Hepatocyte (in vitro differentiated cells): ENCODE results near the gene TLR8.

ENCODE experiments used
- EZH2 ChIP-seq: fragments of 200-600 bp; sonication (generic); IDR thresholded peaks from 2 replicates; pipeline ENCODE4 v1.6.1; 2016; ENCODE audit warnings: antibody characterized with exemption, mild to moderate bottlenecking, borderline replicate concordance
- EZH2phosphoT487 ChIP-seq: fragments of 200-600 bp; sonication (generic); IDR thresholded peaks from one replicate; pipeline ENCODE4 v1.6.1; 2018; ENCODE audit warnings: antibody characterized with exemption, mild to moderate bottlenecking, low read depth, moderate library complexity; ENCODE audit not compliant: unreplicated experiment, severe bottlenecking

DNA sequence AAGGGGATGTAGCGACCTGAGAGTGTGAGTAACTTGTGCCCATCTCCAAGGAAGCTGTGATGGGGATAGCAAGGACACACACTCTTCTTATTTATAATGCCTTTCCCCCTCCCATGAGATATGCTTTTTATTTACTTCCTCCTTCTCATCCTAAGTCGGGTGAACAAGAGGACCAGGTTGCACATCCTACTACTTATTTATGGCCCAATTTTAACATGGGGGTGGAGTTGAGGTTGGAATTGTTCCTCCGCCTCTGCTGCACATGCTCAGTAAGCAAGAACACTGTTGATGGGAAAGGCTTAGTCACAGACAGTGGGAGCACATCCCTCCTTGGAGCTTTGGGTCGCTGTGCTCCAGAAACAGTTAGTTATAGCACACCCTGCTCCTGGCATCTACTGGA is 15.2 kb upstream of the TLR8 start:
- TF ChIP-seq EZH2 (no peak), EZH2phosphoT487 (no peak)
